Renal cortex interstitium (tissue), 11 donors: ENCODE data around the gene TMEM63A. TPM values are rescaled to one million over a fixed set of nuclear protein-coding genes. Genes with fewer than 3 reads are reported as not detected.
"Not testable (repeated sequence)": the region's sequence is repeated elsewhere in the genome, so short reads cannot be mapped to it uniquely, and the experiment has no call there.

Experiments
- DNase-seq, 11 donors: peaks; one replicate each; pipeline ENCODE4 v3.0.0-alpha.2; 2013; ENCODE audit warnings: low read depth in 9 of 11, low spot score in 4 of 11; ENCODE audit errors: extremely low read depth in 1 of 11
- polyA plus RNA-seq, 3 donors: library from polyadenylated mRNA; unstranded; fragments of 120-200 nt; gene quantifications; one replicate each; pipeline ENCODE4 v1.2.1, GENCODE V29; 2013; ENCODE audit not compliant: insufficient read length in 3 of 3

The TMEM63A gene
- polyA plus RNA-seq, 3 donors, result 47.2 to 94.4 (median 48.6) TPM

DNA sequence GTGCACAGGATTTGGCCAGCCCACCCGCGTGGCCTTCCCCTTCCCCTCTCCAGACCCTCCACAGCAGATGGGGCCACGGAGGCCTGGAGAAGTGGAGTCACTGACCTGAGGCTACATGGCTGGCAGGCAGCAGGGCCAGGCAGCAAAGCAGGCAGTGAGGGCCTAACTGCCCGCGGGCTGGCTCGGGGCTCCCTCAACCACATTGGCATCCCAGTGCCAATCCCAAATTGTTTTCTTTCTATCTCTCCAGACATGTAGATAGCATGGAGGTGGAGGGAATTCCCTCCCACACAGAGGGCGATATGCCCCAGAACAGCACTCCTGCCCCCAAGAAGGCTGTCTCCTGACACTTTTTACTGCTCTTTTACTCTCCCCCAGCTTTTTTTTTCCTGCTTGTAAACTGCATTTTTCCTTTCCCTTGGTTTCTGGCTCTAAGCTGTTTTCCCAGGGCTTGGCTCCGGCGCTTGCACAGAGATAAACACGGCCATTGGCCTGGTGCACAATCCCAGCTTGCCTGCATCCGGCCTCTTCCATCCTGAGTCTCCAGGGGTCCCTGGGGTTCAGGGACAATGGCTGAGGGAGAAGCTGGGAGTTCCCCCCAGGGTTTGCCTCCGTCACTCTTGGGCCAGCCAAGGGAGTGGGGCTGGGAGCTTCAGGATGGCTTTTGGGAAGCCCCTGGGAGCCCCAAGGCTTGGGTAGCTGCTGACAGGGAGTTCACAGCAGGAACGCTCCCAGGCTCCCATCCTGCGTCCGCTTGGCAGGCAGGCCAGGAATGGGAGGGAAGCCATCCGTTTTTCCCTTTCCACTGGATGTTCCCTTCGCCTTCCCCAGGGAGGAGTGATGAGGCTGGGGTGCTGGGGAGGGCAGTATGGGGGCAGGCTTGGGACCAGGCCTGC is 65.3 kb downstream of the TMEM63A start:
- DNase-seq, result no peak

DNA sequence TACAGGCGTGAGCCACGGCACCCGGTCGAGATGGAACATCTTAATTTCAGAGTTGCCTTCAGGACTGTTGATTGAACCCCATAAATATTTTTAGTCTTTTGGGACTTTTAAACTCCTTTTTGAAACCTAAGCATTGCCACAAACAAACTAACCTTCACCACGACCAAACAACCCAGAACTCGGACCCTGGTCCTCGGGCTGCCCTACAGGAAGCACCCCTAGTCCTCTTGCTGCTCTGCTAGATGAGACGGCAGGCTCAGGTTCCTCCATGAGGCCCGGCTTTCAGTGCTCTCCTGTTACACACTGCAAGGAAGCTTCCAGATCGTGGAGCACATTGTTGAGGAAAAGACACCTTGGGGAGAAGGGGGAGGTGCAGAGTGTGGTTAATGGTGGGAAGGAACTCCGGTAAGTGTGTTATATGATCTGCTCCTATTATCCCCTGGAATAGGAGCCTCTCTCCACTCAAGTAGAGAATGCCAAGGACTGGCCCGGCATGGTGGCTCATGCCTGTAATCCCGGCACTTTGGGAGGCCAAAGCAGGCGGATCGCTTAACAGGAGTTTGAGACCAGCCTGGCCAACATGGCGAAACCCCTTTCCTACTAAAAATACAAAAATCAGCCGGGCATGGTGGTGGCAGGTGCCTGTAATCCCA is 66.5 kb downstream of the TMEM63A start:
- no peak for DNase-seq

DNA sequence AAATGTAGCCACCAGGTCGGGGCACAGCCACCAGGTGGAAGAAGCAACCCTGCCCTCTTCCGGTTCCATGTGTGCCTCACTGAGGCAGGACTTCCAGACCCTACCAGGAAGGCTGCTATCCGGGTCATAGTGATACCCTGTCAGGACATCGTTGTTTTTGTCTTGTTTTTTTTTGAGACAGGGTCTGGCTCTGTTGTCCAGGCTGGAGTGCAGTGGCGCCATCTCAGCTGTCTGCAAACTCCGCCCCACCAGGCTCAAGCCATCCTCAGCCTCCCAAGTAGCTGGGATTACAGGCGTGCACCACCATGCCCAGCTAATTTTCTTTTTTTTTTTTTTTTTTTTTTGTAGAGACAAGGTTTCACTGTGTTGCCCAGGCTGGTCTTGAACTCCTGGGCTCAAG is 67.1 kb downstream of the TMEM63A start:
- not testable (repeated sequence) for DNase-seq

DNA sequence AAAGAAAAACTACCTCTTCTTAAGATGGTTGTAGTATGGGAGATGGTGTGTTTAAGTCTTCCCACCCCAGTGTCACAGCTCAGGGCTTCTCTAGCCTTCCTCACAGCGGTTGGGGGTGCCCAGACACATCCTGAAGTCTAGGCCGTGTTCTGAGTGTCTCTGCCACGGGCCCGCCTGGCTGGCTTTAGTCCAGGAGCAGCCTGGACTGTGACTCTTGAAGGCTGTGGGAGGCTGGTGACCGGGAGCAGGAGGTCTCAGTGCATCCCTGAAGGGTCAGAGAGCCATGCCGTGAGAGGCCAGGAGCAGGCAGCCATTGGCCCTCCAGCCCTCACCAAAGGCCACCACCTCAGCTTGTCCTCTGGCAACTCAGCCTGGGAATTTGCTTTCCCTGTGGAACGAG is 67.8 kb downstream of the TMEM63A start:
- no peak for DNase-seq

DNA sequence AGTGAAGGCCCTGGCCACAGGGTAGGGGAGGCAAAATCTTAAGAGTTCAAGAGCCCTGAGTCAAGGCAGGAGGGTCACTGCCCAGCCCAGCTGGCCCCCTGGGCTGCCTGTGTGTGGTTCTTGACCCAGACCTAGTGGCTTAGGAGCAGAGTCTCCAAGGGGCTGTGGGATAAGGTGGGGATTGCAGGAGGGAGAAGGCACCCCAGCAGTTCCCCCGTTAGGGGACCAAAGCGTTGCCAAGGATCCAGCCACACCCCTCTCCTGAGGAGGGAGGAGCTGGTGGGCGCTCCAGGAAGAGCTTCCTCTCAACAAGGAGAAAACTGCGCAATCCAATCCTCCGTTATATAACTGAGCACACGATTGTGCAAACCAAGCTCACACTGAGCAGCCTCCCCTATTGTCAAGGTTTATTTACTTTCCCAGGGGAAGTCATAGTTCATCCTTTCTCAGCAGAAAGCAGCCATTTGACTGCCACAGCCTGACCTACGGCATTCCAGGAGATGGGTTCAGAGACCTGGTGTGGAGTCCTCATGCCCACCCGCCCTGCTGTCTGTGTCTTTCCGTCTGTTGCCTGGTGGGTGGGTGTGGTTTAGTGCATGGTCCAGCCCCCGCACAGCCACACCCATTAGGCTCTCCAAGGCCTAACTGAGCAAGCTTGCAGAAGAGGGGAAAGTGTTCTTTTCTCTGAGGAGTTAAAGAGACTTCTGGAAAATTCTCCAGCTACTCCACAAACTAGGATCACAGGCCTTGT is 68.8 kb downstream of the TMEM63A start:
- no peak for DNase-seq

DNA sequence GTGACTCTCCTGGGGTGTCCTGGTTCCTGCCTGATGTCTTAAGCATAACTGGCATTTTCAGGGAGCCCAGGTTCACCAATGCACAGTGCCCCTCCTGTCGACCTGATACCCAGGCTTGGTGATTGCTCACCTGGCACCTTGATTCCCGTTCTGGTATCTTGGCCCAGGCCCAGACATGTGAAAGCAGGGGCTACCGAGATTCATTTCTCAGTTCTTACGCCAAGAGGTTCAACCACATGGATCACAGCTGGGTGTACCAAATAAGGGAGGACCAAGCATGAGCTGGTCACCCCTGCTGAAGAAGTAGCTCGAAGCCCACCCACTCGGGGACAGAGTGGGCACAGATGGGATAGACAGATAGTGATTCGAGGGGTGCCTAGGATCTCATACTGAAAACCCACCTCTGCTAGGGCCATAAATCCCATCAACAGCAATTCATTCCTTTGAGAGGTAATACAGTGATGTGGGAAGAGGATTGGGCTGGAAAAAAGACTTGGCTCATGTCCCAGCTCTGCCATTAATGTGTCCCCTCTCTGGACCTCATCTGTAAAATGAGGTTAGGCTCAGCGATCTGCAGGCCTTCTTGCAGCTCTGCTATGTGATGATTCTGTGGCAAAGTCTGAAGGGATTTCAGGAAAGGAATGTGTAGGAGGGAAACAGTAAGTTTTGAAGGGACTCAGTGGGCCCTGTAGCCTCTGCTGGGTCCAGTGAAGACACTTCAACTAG is 69.5 kb downstream of the TMEM63A start:
- DNase-seq, result no peak

DNA sequence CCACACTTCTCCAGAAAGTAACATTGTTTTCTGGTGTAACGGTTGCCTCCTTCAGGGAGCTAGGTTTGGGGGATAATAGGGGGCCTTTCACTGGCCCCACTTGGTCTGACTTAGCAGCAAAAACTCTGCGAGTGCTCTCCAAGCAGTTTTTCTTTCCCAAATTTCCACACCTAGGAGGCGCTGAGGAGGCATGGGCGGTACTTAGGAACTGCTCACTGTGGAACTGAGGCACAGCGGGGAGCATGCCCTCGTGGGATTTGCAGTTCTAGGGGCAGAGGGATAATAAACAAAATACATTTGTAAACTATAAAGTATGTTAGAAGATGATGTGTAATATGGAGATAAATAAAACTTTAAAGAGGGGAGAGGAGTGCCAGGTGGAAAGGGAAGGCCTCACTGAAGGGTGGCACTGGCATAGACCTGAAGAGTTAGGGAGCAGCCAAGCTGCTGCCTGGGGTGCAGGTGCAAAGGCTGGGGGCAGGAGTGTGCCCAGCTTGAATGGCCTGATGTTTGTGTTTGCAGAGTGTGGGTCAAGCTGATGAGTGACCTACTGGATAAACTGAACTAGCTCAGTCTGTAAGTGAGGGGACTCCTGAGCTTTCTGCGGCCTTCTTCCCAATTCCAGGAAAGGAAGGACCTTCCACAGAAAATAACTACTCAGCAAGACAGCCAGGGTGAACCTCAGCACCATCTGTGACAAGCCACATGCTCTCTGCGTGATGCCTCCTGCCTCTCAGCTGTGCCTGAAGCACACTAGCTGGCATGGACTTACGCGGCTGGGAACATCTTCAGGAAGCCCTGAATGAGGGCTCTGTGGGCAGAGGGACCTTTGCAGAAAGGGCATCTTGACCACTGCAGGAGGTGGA is 70.3 kb downstream of the TMEM63A start:
- DNase-seq, result no peak

DNA sequence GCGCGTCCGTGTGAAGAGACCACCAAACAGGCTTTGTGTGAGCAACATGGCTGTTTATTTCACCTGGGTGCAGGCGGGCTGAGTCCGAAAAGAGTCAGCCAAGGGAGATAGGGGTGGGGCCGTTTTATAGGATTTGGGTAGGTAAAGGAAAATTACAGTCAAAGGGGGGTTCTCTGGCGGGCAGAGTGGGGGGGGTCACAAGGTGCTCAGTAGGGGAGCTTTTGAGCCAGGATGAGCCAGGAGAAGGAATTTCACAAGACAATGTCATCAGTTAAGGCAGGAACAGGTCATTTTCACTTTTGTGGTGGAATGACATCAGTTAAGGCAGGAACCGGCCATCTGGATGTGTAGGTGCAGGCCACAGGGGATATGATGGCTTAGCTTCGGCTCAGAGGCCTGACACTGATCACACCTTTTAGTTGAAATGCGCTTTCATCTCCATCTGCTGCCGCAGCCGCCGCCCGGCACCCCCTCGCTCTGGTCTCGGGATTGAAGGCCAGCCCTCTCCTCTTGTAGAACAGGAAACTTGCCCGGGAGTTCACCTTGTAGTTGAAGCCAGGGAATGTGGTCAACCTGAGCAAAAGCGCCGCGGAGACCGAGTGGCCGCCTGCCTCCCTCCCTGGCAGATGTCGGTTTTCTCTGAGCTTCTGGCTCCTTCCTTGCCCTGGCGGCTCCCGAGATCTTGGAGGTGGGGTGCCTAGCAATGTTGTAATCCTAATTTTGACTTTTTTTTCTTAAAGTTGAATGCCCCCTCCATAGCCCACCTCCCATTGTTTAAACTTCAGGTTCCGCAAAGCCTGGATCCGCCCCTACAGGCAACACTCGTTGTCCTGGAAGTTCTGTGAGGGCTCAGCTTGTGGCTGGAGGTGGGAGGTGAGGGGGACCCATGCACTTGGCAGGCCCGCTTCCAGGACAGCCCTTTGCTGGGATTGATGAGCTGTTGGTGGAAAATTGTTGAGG is 71.3 kb downstream of the TMEM63A start:
- peak in 1 of 11 donors; percentile 42 for DNase-seq

DNA sequence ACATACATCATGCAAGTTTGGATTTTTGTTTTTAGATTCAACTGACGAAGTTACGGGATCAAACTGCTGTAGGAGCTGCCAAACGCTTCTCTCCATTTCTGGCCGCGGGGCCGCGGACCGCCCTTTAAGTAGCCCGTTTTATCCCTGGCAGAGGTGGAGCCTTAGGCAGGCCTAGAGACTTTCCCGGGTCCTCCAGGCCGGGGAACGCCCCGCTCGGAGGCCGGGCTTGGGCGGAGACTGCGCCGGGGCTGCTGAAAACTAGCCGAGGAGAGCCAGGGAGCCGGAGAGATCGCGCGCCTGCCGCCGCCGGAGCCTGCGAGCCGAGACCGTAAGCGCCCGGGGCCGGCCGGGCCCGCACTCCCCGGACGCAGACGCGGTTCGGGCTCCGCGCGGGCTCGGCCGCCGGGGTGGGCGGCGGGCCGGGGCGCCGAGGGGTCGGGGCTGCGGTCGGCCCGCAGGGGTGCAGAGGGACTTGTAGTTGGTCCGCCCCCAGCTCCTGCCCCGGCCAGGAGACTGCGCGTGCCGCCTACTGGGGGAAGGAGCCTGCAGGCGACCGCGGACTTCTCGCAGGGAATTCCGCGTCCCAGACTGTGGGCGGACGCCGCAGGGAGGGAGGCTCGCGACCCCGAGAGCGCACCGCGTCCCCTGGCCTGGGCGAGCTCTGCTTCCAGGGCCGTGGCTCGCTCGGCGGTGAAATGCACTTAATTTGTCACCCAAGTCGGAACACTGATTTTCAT is 72.2 kb downstream of the TMEM63A start, which contains the start of gene EPHX1:
Gene EPHX1 (plus strand): TSS at position 283 of the 737 bp plus-strand sequence. CDS start 18,606 bp downstream, outside the sequence.
- peak in 8 of 11 donors; percentile 61 to 83 (median 80) for DNase-seq

DNA sequence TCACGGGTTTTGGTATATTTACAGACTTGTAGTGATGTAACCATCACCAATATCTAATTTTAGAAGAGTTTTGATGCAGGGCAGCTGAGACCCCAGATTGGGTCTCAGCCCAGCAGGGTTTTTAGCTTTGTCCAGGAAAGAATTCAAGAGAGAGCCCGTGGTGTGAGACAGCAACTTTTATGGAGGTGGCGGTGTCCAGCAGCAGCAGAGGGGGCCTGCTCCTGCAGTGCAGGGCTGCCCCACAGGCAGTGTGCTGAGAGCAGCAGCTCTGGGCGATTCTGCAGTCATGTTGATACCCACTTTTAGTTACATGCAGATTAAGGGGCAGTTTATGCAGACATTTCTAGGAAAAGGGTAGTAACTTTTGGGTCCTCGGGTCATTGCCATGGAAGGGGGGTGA is 74.0 kb downstream of the TMEM63A start:
- DNase-seq, result no peak

DNA sequence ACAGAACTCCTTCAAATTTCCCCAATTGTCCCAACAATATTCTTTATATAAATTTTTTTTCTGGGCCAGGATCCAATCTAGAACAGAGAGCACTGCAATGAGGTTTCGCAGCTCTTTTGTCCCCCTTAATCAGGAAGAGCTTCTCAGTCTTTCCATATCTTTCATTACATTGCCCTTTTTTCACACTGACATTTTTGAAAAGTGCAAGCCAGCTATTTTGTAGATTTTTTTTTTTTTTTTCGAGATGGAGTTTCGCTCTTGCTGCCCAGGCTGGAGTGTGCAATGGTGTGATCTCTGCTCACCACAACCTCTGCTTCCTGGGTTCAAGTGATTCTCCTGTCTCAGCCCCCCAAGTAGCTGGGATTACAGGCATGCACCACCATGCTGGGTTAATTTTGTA is 75.4 kb downstream of the TMEM63A start:
- DNase-seq, result not testable (repeated sequence)

DNA sequence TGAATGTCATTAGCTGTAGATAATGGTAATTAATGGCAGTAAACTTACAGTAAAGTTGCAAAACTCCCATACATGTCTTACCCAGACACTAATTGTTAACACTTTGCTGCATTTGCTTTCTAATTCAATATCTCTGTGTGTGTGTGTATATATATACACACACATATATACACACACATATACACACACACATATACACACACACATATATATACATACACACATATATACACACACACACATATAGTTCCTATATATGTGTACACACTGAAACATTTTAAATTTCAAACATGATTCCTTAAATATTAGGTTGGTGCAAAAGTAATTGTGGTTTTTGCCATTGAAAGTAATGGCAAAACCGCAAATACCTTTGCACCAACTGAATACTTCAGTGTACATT is 75.9 kb downstream of the TMEM63A start:
- no peak for DNase-seq

DNA sequence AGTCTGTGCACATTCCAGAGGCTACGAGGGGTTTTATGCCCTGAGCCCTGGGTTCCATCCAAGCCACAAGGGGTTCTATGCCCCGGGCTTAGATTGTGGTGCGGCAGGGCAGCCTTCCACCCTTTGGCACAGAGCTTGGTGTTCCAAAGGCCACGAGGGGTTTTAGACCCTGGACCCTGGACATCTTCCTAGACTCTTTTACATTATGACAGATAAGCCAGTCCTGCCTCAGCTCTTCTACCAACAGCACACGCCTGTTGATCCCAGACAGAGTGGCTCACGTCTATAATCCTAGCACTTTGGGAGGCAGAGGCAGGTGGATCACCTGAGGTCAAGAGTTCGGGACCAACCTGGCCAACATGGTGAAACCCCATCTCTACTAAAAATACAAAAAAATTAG is 81.0 kb downstream of the TMEM63A start:
- not testable (repeated sequence) for DNase-seq

DNA sequence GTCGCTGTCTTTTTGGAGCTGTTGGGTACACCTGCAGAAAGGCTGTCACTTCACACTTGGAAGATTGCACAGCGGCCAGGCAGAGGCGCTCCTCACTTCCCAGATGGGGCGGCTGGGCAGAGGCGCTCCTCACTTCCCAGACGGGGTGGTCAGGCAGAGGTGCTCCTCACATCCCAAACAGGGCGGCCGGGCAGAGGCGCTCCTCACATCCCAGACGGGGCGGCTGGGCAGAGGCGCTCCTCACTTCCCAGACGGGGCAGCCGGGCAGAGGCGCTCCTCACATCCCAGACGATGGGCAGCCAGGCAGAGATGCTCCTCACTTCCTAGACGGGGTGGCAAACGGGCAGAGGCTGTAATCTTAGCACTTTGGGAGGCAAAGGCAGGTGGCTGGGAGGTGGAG is 86.1 kb downstream of the TMEM63A start:
- DNase-seq, result not testable (repeated sequence)
